ENCODE results near the gene ETHE1. TPM values are rescaled to one million over a fixed set of nuclear protein-coding genes. Genes with fewer than 3 reads are reported as not detected.

The ETHE1 gene
- total and polyA plus RNA-seq, 2 of the 8 experiments (the other 6 are each of a cell fraction or from before 2014, with no cell fraction given) = 19.9 to 96.0 TPM

GRCh38 chr19:43544077-43544476, 17.1 kb upstream of the ETHE1 start:
- Histone ChIP-seq H3K9me3 (ENCODE audit: insufficient read depth in 2 of 2, low read depth in 1 of 2, low read length in 1 of 2) (peaks cover 0 to 3% of the 10 kb centered on the region in 2 experiments; a peak in 1 of 4 replicates), H3K4ac (replicated peaks; ENCODE audit: insufficient read length, low read depth, low read length) (no peak overlapping the region), H2BK5ac (ENCODE audit: low read depth, low read length) (no peak overlapping the region), H3K27ac (ENCODE audit: low read depth, low read length) (no peak overlapping the region), H2BK15ac (ENCODE audit: low read length) (no peak overlapping the region), H3K4me2 (ENCODE audit: insufficient read depth in 1 of 2, low read depth in 2 of 2, low read length in 2 of 2) (no peak overlapping the region), H3K14ac (ENCODE audit: insufficient read length) (no peak overlapping the region), H3K36me3 (ENCODE audit: control insufficient read depth in 2 of 4, insufficient read depth in 4 of 4, low read length in 3 of 4) (peaks cover 10 to 48% (median 28%) of the 10 kb centered on the region in 4 experiments; a peak in 6 of 8 replicates), H2BK20ac (ENCODE audit: low read length) (no peak overlapping the region), H2BK120ac (replicated peaks; ENCODE audit: low read depth, low read length) (no peak overlapping the region), H2AFZ (ENCODE audit: low read length) (no peak overlapping the region), H3K23ac (ENCODE audit: insufficient read length) (no peak overlapping the region), H3K79me2 (ENCODE audit: control insufficient read depth in 1 of 2, insufficient read depth in 2 of 2, low read length in 2 of 2) (no peaks in the 10 kb centered on the region), H3K9ac (replicated peaks in 1 of 4; ENCODE audit: extremely low read depth in 1 of 4, low read depth in 3 of 4, low read length in 3 of 4) (no peak overlapping the region), H4K91ac (replicated peaks; ENCODE audit: insufficient read length, low read length) (no peak overlapping the region), H2AK5ac (ENCODE audit: low read depth, low read length) (no peak overlapping the region), H4K5ac (ENCODE audit: insufficient read length, low read depth, low read length) (no peak overlapping the region), H4K20me1 (replicated peaks in 1 of 2; ENCODE audit: control insufficient read depth in 1 of 2, insufficient read depth in 2 of 2, low read length in 2 of 2) (no peaks in the 10 kb centered on the region), H3K23me2 (ENCODE audit: low read depth, low read length) (no peaks in the 10 kb centered on the region), H2BK12ac (ENCODE audit: low read depth, low read length) (no peak overlapping the region), H3K4me1 (replicated peaks in 1 of 4; ENCODE audit: control insufficient read depth in 3 of 4, insufficient read depth in 4 of 4, low read length in 3 of 4) (no peaks in the 10 kb centered on the region), H4K8ac (ENCODE audit: extremely low read depth, insufficient read depth, low read length) (no peak overlapping the region), H3K27me3 (replicated peaks in 1 of 4; ENCODE audit: control insufficient read depth in 3 of 4, extremely low read depth in 1 of 4, insufficient read depth in 3 of 4, low read length in 3 of 4) (no peaks in the 10 kb centered on the region; a peak in 1 of 7 replicates), H3K18ac (ENCODE audit: extremely low read depth, low read length) (no peak overlapping the region), H3K56ac (replicated peaks; ENCODE audit: insufficient read length, low read depth, low read length) (no peak overlapping the region), H3K79me1 (ENCODE audit: low read depth, low read length) (no peaks in the 10 kb centered on the region), H3K4me3 (ENCODE audit: extremely low read depth in 1 of 4, insufficient read depth in 2 of 4, low read depth in 3 of 4, low read length in 4 of 4) (no peak overlapping the region)
- ChIA-PET POLR2A (ENCODE audit: partially characterized antibody) (interaction anchor here (1.0 to 1.4 kb wide), 2 partner anchors 52 to 64 kb away, joined by 3 to 5 read pairs; partner anchors contain the start of genes IRGQ and ZNF576), CTCF (ENCODE audit: partially characterized antibody) (interaction anchor here (0.8 to 8.0 kb wide), 3 partner anchors 8 to 124 kb away, joined by 3 to 62 read pairs (median 21); no protein-coding TSS in a partner anchor)
- 92% methylated on average over 8 of the region's 9 CpGs; no CpG with 5 or more reads in 1 of the 2 experiments for WGBS, 2 experiments (ENCODE audit: extremely low coverage in 1 of 2, insufficient coverage in 1 of 2, insufficient read length in 1 of 2, insufficient replicate concordance in 2 of 2, low coverage in 1 of 2, low lambda C conversion rate in 2 of 2, missing lambda C conversion rate in 1 of 2)
- no peak for DNase-seq (ENCODE audit: low read depth in 1 of 2, low spot score in 2 of 2)
- no peak for FAIRE-seq
- TF ChIP-seq FOSL1 (IDR thresholded peaks at IDR 0.05; ENCODE audit: insufficient read depth, low read depth, low read length) = no peak
- no peak for TF ChIP-seq NRF1 (IDR thresholded peaks at IDR 0.05; ENCODE audit: low read depth, low read length)
- TF ChIP-seq SP2 (IDR thresholded peaks at IDR 0.05; ENCODE audit: low read length) = no peak
- TF ChIP-seq TAF1 (IDR thresholded peaks at IDR 0.05; ENCODE audit: low read depth, low read length) = no peak
- TF ChIP-seq SIRT6 (IDR thresholded peaks at IDR 0.05; ENCODE audit: low read length) = no peak
- no peak for TF ChIP-seq TCF12 (IDR thresholded peaks at IDR 0.05; ENCODE audit: low read depth, low read length)
- TF ChIP-seq CBX8 (IDR thresholded peaks at IDR 0.05; ENCODE audit: borderline replicate concordance, low read depth, low read length) = no peak
- no peak for TF ChIP-seq RFX5 (IDR thresholded peaks at IDR 0.05; ENCODE audit: borderline replicate concordance, low read depth, low read length)
- no peak for TF ChIP-seq PHF8 (conservative IDR thresholded peaks at IDR 0.05; ENCODE audit: low read depth, low read length)
- no peak for TF ChIP-seq JUND (IDR thresholded peaks at IDR 0.05; ENCODE audit: low read length)
- TF ChIP-seq SIX5 (IDR thresholded peaks at IDR 0.05; ENCODE audit: low read depth, low read length) = no peak
- TF ChIP-seq ASH2L (IDR thresholded peaks at IDR 0.05; ENCODE audit: low read length) = no peak
- no peak for TF ChIP-seq RBBP5 (IDR thresholded peaks at IDR 0.05; ENCODE audit: borderline replicate concordance, low read depth, low read length)
- no peak for TF ChIP-seq HDAC2 (IDR thresholded peaks at IDR 0.05; ENCODE audit: borderline replicate concordance in 1 of 2, low read depth in 2 of 2, low read length in 2 of 2)
- no peak for TF ChIP-seq EZH2 (IDR thresholded peaks at IDR 0.05; ENCODE audit: low read depth, low read length, severe bottlenecking)

All from H1 (cell line).